NK-92 (cell line): ENCODE data around the gene KIAA1217.

Experiments used
- DNase-seq: peaks from one replicate; lab custom pipeline; 2025; ENCODE audit not compliant: unreplicated experiment; lab: John Stamatoyannopoulos, UW

The KIAA1217 gene

GRCh38 chr10:24494236-24494635, 285.3 kb downstream of the KIAA1217 start:
- no peak for DNase-seq

GRCh38 chr10:24494777-24495176, 285.8 kb downstream of the KIAA1217 start:
- no peak for DNase-seq

- DNase-seq, result no peak
These were observed 286.9 kb downstream of the KIAA1217 start for GRCh38 chr10:24495666-24496460.

- DNase-seq, result no peak
These were observed 288.0 kb downstream of the KIAA1217 start for GRCh38 chr10:24496906-24497305.

GRCh38 chr10:24501056-24501711, 292.2 kb downstream of the KIAA1217 start:
- no peak for DNase-seq

- no peak for DNase-seq
These were observed 293.1 kb downstream of the KIAA1217 start for GRCh38 chr10:24502006-24502405.

- DNase-seq, result no peak
These were observed 294.0 kb downstream of the KIAA1217 start for GRCh38 chr10:24502801-24503460.

GRCh38 chr10:24503461-24504320, 294.8 kb downstream of the KIAA1217 start:
- DNase-seq, result no peak

GRCh38 chr10:24505759-24506158, 296.8 kb downstream of the KIAA1217 start:
- DNase-seq, result no peak

- no peak for DNase-seq
These were observed 304.2 kb downstream of the KIAA1217 start for GRCh38 chr10:24513155-24513554.

GRCh38 chr10:24515481-24515880, 306.5 kb downstream of the KIAA1217 start:
- no peak for DNase-seq

- no peak for DNase-seq
These were observed 309.5 kb downstream of the KIAA1217 start for GRCh38 chr10:24518411-24518810.

- no peak for DNase-seq
These were observed 310.2 kb downstream of the KIAA1217 start for GRCh38 chr10:24518981-24519597.

GRCh38 chr10:24519950-24520349, 311.0 kb downstream of the KIAA1217 start:
- no peak for DNase-seq

- DNase-seq, result no peak
These were observed 315.4 kb downstream of the KIAA1217 start for GRCh38 chr10:24524314-24524713.

GRCh38 chr10:24526085-24526649, 317.2 kb downstream of the KIAA1217 start:
- no peak for DNase-seq

GRCh38 chr10:24528946-24529345, 320.0 kb downstream of the KIAA1217 start:
- DNase-seq, result no peak

- DNase-seq, result no peak
These were observed 322.5 kb downstream of the KIAA1217 start for GRCh38 chr10:24531439-24531838.

GRCh38 chr10:24533981-24534380, 325.0 kb downstream of the KIAA1217 start:
- no peak for DNase-seq

- no peak for DNase-seq
These were observed 327.7 kb downstream of the KIAA1217 start for GRCh38 chr10:24536636-24537035.
